ENCODE results near the gene CTBP1.

DNA sequence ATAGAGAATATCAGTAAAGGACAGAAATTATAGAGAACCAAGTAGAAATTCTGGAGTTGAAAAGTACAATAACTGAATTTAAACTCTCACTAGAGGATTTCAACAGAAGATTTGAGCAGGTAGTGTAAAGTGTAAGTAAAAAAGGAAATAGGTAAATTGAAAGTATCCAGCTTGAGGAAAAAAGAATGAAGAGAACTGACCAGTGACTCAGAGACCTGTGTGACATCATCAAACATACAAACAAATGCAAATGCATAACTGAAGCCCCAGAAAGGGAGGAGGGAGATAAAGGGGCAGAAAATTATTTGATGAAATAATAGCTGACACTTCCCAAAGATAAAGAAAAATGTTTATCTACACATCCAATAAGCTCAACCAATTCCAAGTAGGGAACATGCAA, 68.3 kb downstream of the CTBP1 start:
- TF ChIP-seq, protein P1, sequence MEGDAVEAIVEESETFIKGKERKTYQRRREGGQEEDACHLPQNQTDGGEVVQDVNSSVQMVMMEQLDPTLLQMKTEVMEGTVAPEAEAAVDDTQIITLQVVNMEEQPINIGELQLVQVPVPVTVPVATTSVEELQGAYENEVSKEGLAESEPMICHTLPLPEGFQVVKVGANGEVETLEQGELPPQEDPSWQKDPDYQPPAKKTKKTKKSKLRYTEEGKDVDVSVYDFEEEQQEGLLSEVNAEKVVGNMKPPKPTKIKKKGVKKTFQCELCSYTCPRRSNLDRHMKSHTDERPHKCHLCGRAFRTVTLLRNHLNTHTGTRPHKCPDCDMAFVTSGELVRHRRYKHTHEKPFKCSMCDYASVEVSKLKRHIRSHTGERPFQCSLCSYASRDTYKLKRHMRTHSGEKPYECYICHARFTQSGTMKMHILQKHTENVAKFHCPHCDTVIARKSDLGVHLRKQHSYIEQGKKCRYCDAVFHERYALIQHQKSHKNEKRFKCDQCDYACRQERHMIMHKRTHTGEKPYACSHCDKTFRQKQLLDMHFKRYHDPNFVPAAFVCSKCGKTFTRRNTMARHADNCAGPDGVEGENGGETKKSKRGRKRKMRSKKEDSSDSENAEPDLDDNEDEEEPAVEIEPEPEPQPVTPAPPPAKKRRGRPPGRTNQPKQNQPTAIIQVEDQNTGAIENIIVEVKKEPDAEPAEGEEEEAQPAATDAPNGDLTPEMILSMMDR (conservative IDR thresholded peaks at IDR 0.05; ENCODE audit: low read depth in 2 of 2): no peak
- TF ChIP-seq CREB1 (CRISPR knock-in tag; IDR thresholded peaks at IDR 0.05; ENCODE audit: low read depth) (no peak), EZH2 (IDR thresholded peaks at IDR 0.05; ENCODE audit: low read depth, unreplicated experiment) (no peak)
- TF ChIP-seq, protein P2, sequence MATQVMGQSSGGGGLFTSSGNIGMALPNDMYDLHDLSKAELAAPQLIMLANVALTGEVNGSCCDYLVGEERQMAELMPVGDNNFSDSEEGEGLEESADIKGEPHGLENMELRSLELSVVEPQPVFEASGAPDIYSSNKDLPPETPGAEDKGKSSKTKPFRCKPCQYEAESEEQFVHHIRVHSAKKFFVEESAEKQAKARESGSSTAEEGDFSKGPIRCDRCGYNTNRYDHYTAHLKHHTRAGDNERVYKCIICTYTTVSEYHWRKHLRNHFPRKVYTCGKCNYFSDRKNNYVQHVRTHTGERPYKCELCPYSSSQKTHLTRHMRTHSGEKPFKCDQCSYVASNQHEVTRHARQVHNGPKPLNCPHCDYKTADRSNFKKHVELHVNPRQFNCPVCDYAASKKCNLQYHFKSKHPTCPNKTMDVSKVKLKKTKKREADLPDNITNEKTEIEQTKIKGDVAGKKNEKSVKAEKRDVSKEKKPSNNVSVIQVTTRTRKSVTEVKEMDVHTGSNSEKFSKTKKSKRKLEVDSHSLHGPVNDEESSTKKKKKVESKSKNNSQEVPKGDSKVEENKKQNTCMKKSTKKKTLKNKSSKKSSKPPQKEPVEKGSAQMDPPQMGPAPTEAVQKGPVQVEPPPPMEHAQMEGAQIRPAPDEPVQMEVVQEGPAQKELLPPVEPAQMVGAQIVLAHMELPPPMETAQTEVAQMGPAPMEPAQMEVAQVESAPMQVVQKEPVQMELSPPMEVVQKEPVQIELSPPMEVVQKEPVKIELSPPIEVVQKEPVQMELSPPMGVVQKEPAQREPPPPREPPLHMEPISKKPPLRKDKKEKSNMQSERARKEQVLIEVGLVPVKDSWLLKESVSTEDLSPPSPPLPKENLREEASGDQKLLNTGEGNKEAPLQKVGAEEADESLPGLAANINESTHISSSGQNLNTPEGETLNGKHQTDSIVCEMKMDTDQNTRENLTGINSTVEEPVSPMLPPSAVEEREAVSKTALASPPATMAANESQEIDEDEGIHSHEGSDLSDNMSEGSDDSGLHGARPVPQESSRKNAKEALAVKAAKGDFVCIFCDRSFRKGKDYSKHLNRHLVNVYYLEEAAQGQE (IDR thresholded peaks at IDR 0.05; ENCODE audit: unreplicated experiment): no peak

Data from GM23338 (cell line).